A673 (cell line): ENCODE data around the gene A4GALT. TPM values are rescaled to one million over a fixed set of nuclear protein-coding genes. Genes with fewer than 3 reads are reported as not detected.

Experiments used
- BruUV-seq: library from RNA; stranded (reverse); fragments of 400-500 nt; replicated peaks from 2 replicates; lab custom pipeline; 2021; lab: Mats Ljungman, UMichigan
- CTCF ChIA-PET: fragments of 300-600 bp; sonication (Branson Sonifier 250); formaldehyde crosslinking; loops from one replicate; lab custom pipeline; 2022; ENCODE audit warnings: antibody characterized with exemption; lab: Charles Lee
- POLR2A ChIA-PET: fragments of 300-600 bp; sonication (Branson Sonifier 250); formaldehyde crosslinking; loops from one replicate; lab custom pipeline; 2022; ENCODE audit warnings: antibody characterized with exemption; ENCODE audit not compliant: low non-redundant PET; lab: Charles Lee
- DNase-seq: peaks from one replicate; pipeline ENCODE4 v3.0.0-alpha.2; 2015; ENCODE audit warnings: low spot score
- H3K27ac ChIP-seq: fragments of 200-600 bp; sonication (generic); 2 replicates; pipeline ENCODE4 v1.5.1; 2016; ENCODE audit warnings: mixed run types, low read depth, mild to moderate bottlenecking, mixed read lengths, antibody characterized with exemption, low read length; ENCODE audit not compliant: poor library complexity, severe bottlenecking
- H3K27me3 ChIP-seq: fragments of 200-600 bp; sonication (generic); replicated peaks from 2 replicates; pipeline ENCODE4 v1.6.1; 2017; ENCODE audit warnings: mixed run types, low read depth, mild to moderate bottlenecking, mixed read lengths, antibody characterized with exemption, low read length; ENCODE audit not compliant: insufficient read depth, poor library complexity
- H3K36me3 ChIP-seq: fragments of 200-600 bp; sonication (generic); 2 replicates; pipeline ENCODE4 v1.6.1; 2016; ENCODE audit warnings: mixed run types, mild to moderate bottlenecking, mixed read lengths, antibody characterized with exemption, low read length; ENCODE audit not compliant: insufficient read depth, poor library complexity, severe bottlenecking
- H3K4me1 ChIP-seq: fragments of 200-600 bp; sonication (generic); 2 replicates; pipeline ENCODE4 v1.6.1; 2017; ENCODE audit warnings: mixed run types, mild to moderate bottlenecking, mixed read lengths, antibody characterized with exemption, low read length; ENCODE audit not compliant: insufficient read depth, poor library complexity, severe bottlenecking
- H3K4me3 ChIP-seq: fragments of 200-600 bp; sonication (generic); 2 replicates; pipeline ENCODE4 v1.5.1; 2016; ENCODE audit warnings: low read depth, mixed run types, mild to moderate bottlenecking, mixed read lengths, low read length; ENCODE audit not compliant: poor library complexity, severe bottlenecking
- H3K9me3 ChIP-seq: fragments of 200-600 bp; sonication (generic); 2 replicates; pipeline ENCODE4 v1.6.1; 2016; ENCODE audit warnings: mixed run types, low read depth, mild to moderate bottlenecking, mixed read lengths, antibody characterized with exemption, low read length; ENCODE audit not compliant: poor library complexity, severe bottlenecking
- EZH2 ChIP-seq: fragments of 200-600 bp; sonication (generic); IDR thresholded peaks from 2 replicates; pipeline ENCODE4 v1.6.1; 2017; ENCODE audit warnings: borderline replicate concordance, low read depth, mild to moderate bottlenecking, mixed read lengths, antibody characterized with exemption, low read length; ENCODE audit not compliant: poor library complexity, severe bottlenecking
- intact Hi-C: fragments of 100-400 bp; cut with micrococcal nuclease; formaldehyde crosslinking; loops from one replicate; pipeline ENCODE4 v1.10.0; 2022; ENCODE audit not compliant: unreplicated experiment
- total RNA-seq: library from RNA; stranded (reverse); gene quantifications from 2 replicates; pipeline ENCODE4 v1.2.3, GENCODE V29; 2021
- TF ChIP-seq, protein P1 (sequence below): fragments of 300-800, 200-600 bp; sonication (generic); conservative IDR thresholded peaks from 2 replicates; pipeline ENCODE4 v1.5.1; 2017; ENCODE audit warnings: low read depth, mild to moderate bottlenecking, antibody characterized with exemption, low read length, moderate library complexity, mixed read lengths

A4GALT gene
- total RNA-seq, 1 experiment from 2014 or later, result 21.9 TPM

DNA sequence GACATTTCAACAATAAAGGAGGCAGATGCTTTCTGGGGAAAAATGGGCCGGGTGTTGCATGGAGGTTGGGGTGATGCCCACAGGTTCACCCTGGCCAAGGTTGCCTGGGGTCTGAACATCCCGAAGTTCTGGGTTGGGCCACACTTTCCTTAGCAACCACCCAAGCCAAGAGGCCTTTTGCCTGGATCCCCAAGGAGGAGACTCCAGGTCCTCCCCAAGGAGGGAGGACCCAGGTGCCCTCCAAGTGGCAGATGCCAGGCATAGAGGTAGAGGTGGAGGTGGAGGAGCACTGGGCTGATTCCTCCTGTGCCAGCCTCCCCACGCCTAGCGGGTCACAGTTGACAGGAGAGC is 72.7 kb downstream of the A4GALT start:
- peak overlapping the region; percentile 99 for H3K4me3 ChIP-seq
- no TSS peak for BruUV-seq
- H3K27me3 ChIP-seq, result no peaks in the 10 kb centered on the region
- no peak overlapping the region for H3K27ac ChIP-seq
- H3K36me3 ChIP-seq, result no peaks in the 10 kb centered on the region
- intact Hi-C loops, result no loop called here
- H3K9me3 ChIP-seq, result no peaks in the 10 kb centered on the region
- ChIA-PET CTCF (no interaction called here), POLR2A (interaction anchor here (0.6 kb wide), 1 partner anchor 33 kb away, joined by 3 read pairs; the partner anchor contains the start of gene POLDIP3)
- DNase-seq, result no peak
- H3K4me1 ChIP-seq, result peaks cover 38% of the 10 kb centered on the region
- TF ChIP-seq, protein P1, sequence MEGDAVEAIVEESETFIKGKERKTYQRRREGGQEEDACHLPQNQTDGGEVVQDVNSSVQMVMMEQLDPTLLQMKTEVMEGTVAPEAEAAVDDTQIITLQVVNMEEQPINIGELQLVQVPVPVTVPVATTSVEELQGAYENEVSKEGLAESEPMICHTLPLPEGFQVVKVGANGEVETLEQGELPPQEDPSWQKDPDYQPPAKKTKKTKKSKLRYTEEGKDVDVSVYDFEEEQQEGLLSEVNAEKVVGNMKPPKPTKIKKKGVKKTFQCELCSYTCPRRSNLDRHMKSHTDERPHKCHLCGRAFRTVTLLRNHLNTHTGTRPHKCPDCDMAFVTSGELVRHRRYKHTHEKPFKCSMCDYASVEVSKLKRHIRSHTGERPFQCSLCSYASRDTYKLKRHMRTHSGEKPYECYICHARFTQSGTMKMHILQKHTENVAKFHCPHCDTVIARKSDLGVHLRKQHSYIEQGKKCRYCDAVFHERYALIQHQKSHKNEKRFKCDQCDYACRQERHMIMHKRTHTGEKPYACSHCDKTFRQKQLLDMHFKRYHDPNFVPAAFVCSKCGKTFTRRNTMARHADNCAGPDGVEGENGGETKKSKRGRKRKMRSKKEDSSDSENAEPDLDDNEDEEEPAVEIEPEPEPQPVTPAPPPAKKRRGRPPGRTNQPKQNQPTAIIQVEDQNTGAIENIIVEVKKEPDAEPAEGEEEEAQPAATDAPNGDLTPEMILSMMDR, result no peak
- no peak for TF ChIP-seq EZH2

DNA sequence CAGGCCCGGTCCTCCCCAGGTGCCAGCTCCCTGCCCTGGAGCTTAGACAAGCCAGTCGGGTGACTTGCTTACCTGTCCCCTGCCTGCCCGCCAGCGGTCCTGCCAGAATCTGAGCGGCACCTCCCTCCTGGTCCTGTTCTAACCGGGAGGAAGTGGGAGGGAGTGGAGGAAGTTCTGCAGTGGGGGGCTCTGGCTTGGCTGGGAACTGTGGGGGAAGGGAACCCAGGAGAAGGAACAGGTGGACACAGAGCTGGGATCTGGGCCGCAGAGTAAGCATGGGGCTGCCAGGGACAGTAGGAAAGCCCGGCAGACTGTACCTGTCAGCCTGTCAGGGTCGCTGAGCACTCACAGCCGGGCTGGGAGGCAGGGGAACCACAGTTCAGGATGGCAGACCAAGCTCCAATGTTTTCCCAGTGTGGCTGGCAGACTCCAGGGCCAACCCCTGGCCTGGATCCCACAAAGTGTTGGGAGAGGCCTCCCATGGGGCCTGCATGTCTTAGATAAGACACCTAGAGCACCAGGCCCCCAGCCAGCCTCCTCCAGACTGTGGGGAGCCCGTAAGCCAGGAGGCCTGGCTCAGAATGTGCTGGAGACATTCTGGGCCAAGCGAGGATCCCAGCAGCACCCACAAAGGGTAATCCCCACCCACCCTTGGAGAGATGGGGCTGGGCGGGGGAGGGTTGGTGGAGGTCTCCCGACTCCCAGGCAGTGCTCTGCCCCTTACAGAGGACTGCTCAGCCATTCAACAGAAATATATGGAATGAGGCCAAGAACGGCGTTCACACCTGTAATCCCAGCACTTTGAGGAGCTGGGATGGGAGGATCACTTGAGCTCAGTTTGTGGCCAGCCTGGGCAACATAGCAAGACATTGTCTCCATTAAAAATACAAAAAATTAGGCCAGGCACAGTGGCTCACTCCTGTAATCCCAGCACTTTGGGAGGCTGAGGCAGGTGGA is 73.8 kb downstream of the A4GALT start:
- H3K4me1 ChIP-seq, result peaks cover 38% of the 10 kb centered on the region
- intact Hi-C loops, result no loop called here
- ChIA-PET CTCF (no interaction called here), POLR2A (no interaction called here)
- H3K27ac ChIP-seq, result peak overlapping the region; percentile 30
- TF ChIP-seq EZH2, result no peak
- TF ChIP-seq, protein P1, result no peak
- DNase-seq, result no peak
- H3K27me3 ChIP-seq, result no peaks in the 10 kb centered on the region
- H3K36me3 ChIP-seq, result no peaks in the 10 kb centered on the region
- no TSS peak for BruUV-seq
- no peaks in the 10 kb centered on the region for H3K9me3 ChIP-seq
- no peak overlapping the region for H3K4me3 ChIP-seq

DNA sequence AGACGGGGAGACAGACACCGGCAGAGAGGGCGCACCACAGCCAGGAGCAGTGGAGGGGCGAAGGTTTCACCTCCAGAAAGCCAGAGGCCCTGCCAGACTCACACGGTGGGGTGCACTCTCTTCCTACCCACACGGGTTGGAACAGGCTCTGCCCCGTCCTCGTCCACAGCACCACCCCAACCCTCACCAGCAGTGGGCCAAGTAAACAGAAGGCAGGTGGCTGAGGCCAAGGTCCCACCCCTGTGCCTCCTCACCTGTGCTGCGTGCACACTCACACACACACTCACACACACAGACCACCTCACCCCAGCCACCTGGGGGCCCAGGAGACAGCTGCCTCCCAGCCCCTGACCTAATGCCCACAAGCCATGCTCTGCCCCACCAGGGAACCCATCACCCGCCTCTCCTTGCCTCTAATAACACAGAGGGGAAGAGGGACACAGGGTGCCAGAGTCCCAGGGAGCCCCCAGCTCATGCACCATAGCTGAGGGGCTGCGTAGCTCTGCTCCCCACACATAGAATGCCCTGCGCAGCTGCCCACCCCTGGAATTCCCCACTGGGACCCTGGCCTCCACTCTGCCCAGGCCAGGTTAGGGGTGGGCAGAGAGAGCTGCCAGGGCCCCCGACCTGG is 74.6 kb downstream of the A4GALT start:
- no peaks in the 10 kb centered on the region for H3K36me3 ChIP-seq
- peak overlapping the region; percentile 65 for H3K27ac ChIP-seq
- intact Hi-C loops, result no loop called here
- no peaks in the 10 kb centered on the region for H3K27me3 ChIP-seq
- ChIA-PET POLR2A (no interaction called here), CTCF (no interaction called here)
- peaks cover 38% of the 10 kb centered on the region for H3K4me1 ChIP-seq
- BruUV-seq, result no TSS peak
- no peak for TF ChIP-seq EZH2
- TF ChIP-seq, protein P1, result no peak
- H3K9me3 ChIP-seq, result no peaks in the 10 kb centered on the region
- DNase-seq, result no peak
- no peak overlapping the region for H3K4me3 ChIP-seq
